T-helper 1 cell (primary cell): ENCODE results near the gene TNKS2.
"Not testable (repeated sequence)": the region's sequence is repeated elsewhere in the genome, so short reads cannot be mapped to it uniquely, and the experiment has no call there.

Experiments
- DNase-seq, 5 donors: peaks; one replicate each; pipeline ENCODE4 v3.0.0-alpha.2; 2012 to 2020

The TNKS2 gene

DNA sequence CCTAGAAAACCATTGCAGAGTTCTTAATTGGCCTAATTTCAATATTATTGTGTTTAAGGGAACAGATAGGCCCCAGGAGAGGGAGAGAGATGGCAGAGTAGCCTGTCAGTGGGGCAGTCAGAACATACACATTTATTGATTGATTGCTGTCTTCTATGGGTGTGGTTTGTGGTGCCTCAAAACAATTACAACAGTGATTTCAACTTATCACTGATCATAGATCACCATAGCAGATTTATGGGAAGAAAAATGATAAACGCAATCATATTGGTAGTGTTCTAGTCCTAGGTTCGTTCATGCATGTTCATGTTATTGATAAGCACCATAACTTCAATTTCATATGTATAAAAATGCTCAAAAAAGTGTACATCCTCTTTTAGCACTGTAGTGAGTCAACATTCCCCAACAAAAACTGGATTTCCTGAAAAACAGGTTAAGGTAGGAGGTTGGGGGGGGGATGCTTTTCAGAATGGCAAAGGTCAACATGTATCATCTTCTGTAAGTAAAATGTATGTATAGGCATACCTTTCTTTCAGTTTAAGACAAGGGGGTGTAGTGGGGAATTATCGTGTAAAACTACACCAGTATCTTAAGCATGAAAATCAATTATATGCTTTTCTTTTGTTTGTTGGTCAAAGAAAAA is 1.1 kb upstream of the TNKS2 start:
- DNase-seq = peak in 1 of 5 donors; percentile 1

DNA sequence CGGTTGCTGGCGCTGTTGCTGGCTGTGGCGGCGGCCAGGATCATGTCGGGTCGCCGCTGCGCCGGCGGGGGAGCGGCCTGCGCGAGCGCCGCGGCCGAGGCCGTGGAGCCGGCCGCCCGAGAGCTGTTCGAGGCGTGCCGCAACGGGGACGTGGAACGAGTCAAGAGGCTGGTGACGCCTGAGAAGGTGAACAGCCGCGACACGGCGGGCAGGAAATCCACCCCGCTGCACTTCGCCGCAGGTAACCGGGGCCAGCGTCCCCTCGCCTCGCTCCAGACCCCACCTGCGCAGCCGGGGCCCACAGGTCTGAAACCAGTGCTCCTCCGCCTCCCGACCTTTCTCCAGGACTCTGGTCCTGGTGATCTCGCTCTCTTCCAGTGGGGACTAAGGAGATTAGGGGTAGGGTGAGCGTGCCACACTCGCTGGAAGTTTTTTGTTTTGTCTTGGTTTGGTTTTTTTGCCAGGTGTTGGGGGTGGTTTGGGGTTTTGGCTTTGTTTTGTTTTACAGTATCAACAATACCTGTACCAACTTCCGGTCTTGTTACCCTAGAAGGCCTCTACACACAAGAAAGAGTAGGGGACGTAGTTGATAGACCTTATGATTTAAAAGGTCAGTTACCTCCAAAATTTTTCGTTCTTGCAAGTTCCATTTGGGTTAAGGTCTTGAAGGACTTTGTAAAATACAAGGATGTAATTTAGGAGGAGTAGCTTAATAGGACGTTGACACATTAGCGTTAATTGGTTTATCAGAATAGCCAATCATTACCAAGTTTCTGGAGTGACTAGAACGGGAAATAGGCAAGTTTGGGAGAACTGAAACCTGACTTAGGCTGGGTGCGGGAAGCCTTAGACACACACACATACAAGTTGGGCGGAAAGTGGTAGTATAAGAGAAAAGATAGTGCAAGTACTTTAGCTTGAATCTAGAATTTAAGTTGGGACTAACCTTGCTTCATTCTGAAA is 704 bp downstream of the TNKS2 start:
- peak in 4 of 5 donors; percentile 41 to 50 (median 47) for DNase-seq

DNA sequence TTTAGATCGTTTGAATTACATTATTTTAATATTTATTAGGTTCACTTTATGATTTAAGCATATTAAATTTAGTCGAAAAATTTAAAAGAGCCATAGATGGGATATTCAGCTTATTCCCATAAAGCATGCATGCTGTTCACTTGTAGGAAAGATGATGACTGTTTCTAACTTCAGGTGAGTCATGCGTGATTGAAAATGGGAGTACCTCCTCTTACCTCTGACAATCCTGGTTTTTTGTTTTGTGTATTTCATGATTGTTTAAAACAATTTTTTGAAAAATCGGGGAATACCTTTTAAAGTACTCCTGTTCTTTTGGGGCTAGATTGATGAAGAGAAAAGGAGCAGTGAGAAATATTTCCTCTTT is 1.4 kb downstream of the TNKS2 start:
- no peak for DNase-seq

DNA sequence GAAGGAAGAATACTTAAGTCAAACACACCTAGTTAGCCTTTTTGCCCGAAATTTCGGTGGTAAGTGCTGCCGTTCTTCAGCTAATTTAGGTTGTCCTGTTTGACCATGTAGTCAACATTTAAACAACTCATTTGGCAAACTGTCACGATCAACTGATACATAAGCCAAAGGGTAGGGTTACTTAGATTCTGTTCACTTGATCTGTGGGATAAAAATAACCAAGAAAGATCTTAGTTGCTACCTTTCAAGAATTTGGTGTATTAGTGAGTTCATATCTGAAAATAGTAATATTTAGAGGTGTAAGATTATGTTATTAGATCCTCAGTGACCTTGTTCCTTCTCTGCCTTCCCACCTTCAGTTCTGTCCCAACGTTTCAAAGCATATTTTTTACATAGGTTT is 2.0 kb downstream of the TNKS2 start:
- DNase-seq = no peak

DNA sequence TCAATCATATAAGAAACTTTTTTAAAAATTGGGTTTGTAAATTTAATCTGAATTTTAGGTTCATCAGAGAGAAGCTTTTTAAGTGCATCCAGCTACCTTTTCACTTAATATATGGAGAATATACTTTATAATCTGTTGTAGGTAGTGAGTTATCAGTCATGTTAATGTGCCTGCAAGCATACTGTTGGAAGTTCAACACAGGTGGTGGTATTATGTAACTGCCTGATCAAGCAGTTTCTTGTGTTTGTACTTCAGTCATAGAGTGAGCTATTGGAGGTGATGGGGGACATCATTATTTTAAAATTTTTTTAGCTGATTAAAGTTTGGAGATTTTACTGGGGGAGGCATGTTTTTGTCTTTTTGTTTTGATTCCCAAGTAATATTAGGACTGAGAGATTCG is 2.5 kb downstream of the TNKS2 start:
- DNase-seq = no peak

DNA sequence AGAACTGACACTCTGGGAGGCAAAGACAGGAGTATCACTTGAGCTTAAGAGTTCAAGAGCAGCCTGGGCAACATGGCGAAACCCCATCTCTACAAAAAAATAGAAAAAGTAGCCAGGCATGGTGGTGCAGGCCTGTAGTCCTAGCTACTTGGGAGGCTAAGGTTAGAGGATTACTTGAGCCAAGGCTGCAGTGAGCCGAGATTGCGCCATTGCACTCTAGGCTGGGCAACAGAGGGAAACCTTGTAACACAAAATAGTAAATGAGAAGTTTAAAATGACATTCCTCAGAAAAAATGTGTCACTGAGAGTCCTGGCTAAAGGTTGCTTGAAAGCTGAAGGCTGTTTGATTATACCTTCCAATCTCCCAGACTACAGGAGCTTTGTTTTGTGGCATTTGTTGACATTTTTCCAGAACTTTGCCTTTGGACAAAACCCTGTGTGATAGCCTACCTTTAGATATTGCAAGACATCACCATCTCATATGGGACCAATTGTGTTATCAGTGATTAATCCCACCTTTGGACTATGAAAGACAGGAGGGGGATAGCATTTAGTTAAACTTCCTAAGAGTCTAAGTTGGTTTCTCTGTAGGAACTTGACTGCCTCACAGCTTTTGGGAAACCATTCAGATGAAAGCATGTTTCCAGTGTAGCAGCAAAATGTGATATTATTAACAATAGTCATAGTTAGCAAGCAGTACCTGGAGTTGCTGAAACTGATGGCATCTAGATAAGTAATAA is 5.3 kb downstream of the TNKS2 start:
- no peak for DNase-seq

DNA sequence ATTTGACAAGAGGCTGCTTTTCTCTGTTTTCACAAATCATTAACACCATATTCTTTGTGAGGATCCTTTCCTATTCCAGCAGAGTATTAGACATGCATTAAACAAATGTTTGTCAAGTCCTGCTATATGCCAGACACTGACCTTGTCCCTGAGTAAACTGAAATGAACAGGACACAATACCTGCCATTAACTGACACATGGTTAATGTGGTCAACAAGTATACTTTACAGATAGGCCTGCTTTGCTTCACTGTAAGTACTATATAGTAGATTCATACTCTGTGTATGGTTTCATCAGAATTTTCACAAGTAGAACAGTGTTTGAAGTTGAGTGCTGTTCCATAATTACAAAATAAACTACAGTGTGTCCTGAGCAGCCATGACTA is 5.9 kb downstream of the TNKS2 start:
- DNase-seq = no peak

DNA sequence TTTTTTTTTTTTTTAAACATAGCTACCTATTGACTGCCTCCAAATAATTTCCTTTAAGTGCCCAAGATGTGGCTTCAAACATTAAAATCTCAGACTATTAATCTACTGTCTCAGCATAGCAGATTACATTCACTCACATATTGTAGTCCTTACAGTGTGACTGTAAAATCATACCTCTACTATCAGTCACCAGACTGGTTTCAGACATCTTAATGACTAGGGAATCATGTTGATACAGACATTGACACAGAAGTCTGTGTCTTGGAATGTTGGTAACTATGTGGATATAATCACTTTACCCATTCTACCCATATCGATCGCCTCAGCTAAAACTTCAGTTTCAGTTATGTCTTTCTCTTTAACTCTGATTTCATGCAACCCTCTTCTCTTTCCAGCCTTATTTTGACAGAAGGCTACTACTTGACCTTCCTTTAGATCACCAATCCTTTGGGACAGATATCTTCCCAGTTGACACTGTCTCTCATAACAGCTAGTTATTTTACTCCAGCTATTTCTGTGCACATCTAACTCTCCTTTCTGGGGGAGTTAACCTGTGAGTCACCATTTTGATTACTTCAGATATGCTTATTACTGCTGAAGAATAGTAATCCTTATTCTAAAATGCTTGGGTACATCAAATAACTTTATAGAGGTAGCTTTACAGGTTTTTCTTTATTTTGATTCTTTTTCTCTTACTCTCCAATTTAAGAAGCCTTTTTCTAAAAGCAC is 7.0 kb downstream of the TNKS2 start:
- no peak for DNase-seq

DNA sequence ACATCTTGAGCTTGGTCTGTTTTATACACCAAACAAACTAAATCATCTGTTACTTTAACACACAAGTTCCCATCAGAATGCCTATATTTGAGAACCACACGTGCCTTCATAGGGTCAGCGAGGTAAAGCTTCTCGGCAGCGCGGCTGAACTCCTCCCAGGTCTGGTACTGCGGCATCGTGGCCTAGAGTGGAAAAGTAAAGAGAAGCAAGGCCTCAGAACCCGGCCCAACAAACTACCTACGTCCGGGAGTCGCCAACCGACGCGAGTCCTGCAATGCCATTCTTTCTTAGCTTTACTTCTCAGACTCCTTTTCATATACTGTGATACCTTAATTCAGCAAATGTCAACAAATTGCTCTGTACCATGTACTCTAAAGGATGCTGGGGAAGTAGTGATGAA is 9.0 kb downstream of the TNKS2 start:
- DNase-seq = not testable (repeated sequence)

DNA sequence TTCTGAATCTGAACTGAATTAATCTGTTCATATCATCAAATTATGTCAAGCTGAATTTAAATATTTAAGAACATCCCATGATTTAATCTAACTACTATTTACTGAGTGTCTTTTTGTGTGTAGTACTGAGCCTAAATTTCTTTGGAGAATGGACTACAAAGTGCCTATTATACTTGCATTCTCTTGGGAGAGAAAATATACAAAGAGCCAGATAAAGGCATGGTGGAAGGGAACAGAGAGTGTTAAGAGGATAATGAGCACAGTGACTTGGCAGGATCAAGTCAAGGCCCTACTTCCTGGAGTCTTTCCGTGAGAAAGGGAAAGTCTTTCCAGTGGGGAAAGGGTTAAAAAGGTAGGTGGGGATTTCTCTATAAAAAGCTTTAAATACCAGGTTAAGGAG is 15.0 kb downstream of the TNKS2 start:
- DNase-seq = no peak

DNA sequence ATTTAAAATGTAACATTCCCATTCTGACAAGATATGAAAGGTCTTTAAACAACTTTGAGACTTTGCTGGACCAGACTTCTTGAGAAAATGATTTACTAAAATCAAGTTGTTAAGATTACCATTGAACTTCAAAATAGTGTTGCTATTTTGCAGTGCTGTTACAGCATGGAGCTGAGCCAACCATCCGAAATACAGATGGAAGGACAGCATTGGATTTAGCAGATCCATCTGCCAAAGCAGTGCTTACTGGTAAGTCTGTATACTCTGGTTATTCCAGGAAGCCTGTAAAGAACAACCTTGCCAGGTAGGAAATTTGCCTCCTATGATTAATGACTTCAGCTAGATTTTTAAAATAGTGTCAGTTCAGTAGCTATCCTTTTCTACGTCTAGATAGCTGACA is 18.8 kb downstream of the TNKS2 start:
- no peak for DNase-seq

DNA sequence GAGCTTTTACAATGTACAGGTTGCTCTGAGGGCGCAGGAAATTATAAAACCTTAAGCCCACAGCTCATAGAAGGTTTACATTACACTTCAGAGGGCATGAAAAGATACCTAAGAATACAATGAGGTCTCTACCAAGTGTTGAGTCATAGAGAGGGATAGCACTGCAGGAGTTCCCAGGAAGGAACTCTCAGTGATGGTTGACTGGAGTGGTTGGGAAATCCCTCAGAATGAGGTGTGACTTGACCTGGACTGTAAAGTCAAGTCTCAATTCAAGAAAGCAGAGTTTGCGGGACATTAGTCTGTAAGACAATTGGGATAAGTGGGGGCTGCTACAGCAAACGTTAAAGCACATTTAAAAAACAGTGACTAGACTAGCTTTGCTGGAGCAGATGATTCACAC is 21.9 kb downstream of the TNKS2 start:
- DNase-seq = no peak

DNA sequence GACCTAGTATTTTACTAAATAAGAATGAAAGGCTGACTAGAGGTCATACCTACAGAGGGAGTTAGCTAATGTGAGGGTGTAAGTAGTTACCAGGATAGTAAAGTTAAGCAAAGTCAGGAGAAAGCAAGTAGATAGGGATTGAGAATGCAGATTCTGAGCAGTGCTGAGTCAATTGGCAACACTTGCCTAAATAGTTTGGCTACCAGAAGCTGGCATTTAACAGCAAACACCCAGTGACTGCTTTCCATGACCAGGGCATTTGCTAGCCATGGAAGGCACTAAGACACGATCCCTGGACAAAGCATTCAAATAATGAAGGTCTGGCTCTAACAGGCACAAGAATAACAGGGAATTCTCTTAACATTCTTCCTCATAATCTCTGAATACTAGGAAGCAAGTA is 25.9 kb downstream of the TNKS2 start:
- DNase-seq = no peak

DNA sequence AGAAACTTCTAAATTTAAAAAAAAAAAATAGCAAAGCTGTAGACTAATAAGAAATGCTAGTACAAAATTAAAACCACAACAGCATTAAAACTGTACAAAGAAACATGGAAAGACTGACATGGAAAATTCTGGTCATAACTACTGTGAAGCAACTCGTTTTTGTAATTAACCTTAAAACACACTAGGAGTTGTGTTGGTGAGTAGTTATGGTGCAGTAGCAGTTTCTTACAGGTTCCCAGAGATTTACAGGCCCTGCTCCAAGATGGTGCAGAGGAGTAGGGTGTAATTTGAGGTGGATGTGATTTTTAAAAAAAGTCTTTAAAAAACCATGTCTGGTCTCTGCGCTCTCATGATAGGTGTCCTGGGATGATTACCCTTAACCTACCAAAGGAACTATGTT is 31.0 kb downstream of the TNKS2 start:
- no peak for DNase-seq

DNA sequence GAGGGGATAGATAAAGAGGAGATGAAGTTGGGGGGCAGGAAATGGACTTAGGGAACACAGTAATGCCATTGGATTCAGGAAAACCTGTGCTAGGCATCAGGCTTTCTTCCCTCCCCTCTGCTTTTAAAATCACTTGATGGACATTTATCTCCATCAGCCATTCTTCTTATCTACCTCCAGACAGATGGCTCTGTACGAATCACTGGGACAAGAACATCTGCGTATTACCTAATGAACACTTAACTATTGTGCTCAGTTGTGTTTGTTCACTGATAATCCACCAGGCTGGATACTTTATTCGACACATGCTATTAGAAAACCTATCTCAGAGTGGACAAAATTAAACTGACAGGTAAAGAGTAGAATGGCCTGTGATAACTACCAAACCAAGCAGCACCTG is 40.0 kb downstream of the TNKS2 start:
- no peak for DNase-seq

DNA sequence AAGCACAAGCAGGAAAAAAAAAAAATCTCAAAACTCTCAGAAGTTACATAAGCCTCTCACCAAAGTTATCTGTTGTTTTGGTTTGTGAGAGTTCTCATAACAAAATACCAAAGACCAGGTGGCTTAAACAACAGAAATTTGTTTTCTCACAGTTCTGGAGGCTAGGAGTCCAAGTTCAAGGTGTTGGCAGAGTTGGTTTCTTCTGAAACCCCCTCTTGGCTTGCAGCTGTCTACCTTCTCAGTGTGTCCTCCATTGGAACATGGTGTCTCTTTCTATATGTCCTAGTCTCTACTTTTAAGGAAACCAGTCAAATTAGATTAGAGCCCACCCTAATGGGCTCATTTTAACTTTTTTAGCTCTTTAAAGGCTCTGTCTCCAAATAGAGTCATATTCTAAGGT is 44.9 kb downstream of the TNKS2 start:
- DNase-seq = no peak

DNA sequence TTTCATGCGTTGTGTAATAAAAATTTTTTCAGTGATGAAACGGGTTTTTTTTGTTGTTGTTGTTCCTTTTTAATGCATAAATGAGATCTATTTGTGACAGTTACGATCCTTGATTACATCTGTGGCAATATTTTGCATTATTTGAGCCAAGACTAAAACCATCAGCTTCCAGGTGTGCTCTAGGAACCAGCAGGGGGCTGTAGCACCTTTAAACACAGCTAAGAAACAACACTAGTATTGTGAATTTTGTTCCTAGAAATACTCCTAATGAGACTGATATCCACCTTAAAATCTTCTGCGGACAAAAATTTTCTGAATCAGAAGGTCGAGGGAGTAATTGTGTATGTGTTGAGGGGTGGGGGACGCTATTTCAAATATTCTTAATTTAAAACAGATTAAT is 58.4 kb downstream of the TNKS2 start:
- no peak for DNase-seq

DNA sequence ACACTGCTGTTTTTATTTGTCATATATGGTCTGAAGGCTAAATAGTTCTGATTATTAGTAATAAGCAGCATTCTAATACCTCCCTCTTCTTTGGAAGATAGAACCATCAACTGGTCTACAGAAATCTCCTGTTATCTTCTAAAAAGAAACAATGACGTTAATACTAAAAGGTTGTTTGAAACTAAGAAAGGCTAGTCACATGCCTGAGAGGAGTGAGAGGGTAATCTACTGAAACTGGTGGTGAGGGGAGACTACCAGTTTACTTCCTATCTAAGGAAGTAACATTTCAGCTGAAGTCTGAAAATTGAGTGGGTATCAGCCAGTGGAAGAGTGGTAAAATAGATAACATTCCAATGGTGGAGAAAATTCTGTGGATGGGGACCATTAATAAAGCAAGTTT is 62.7 kb downstream of the TNKS2 start:
- no peak for DNase-seq

DNA sequence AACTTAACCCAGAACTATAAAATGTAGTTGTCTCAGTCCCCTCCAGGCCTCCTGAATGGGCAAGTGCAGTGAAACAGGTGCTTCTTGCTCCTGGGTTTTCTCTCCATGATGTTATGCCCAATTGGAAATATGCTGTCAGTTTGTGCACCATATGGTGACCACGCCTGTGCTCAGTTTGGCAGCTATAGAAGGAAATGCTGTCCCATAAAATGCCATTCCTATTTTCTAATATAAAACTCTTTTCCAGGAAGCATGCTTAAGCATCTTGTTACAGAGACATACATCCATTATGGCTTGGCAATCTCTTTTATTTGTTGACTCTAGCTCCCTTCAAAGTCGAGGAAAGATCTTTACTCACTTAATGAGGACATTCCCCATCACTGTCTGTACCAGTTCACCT is 65.9 kb downstream of the TNKS2 start:
- DNase-seq = no peak

DNA sequence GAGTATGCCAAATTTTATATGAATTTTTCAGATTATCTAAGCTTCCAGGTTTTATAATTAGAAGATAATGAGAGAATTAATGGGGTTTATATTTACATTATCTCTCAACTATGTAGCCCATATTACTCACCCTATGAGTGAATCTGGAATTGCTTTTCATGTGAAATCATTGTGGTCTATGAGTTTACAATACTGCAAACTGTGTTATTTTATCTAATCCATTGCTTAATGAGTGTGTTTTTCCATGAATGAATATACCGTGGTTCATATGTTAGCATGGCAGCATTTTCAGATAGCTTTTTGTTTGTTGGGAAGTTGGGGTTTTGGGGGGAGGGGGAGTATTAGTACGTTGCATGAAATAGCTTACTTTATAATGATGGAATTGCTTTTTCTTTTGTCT is 66.5 kb downstream of the TNKS2 start:
- DNase-seq = no peak

DNA sequence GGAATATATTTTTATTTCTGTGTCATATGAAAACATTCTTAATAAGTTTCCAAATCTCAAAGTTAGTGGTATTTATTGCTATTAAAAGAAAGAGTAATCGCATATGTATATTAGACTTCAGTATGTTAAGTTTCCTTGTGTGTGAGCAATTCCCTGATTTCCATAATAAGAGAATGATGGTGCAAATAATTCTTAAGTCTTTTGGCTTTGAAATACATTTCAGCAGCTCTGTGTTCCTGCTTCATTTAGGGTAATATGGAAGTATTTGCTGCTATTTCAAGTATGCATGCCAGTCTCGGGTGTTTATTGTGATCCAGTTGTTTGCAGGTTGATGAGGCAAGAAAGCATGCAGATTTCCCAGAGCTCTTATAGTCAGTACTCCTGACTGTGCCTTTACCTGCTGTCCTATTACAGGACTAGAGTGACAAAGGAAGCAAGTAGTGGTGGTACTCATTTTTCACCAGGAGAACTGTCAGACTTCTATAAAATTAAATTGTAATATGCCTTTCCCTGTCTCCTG is 67.4 kb downstream of the TNKS2 start:
- no peak for DNase-seq

DNA sequence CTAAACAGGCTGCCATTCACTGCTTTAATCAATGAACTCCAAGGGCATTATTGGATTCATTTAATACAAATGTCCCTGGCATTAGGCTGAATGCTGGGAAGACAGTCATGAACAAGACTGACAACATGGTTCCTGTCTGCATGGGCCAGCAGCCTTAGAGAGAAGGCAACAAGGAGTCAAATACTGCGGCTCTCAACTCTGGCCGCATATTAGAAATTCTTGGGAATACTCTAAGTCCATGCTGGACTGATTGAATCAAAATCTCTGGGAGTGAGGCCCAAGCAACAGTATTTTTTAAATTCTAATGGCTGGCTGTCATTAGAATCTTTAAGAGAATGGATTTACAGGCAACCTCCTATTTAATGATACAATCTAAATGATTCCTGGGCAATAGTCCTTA is 76.9 kb downstream of the TNKS2 start:
- DNase-seq = no peak

DNA sequence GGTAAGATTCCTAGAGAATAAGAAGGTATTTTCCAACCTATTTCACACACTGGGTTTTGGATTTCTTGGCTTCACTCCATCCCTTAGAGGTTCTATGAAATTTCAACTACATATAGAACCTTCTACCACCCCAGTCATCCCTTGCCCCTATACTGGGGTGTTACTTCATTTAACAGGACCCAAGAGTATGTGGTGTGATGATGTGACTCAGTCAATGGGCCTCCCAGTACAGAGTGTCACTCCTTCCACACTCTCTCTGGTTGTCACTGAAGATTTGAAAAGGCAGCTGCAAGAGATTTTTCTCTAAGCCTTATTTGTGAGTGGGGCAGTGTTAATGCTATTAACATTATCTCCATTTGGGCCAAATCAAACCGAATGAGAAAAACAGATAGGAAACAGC is 77.6 kb downstream of the TNKS2 start:
- no peak for DNase-seq
